Activated CD4-positive, alpha-beta T cell treated with anti-CD3 and anti-CD28 coated beads, Interleukin-2, amount 50 U/mL, for 16 hours (primary cell): Measurements from ENCODE around the gene DIPK2B.

Experiments used
- DNase-seq: peaks from one replicate; pipeline ENCODE4 v3.0.0-alpha.2; 2020

DIPK2B gene, protein sequence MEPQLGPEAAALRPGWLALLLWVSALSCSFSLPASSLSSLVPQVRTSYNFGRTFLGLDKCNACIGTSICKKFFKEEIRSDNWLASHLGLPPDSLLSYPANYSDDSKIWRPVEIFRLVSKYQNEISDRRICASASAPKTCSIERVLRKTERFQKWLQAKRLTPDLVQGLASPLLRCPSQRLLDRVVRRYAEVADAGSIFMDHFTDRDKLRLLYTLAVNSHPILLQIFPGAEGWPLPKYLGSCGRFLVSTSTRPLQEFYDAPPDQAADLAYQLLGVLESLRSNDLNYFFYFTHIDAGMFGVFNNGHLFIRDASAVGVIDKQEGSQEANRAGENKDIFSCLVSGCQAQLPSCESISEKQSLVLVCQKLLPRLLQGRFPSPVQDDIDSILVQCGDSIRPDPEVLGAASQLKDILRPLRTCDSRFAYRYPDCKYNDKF

DNA sequence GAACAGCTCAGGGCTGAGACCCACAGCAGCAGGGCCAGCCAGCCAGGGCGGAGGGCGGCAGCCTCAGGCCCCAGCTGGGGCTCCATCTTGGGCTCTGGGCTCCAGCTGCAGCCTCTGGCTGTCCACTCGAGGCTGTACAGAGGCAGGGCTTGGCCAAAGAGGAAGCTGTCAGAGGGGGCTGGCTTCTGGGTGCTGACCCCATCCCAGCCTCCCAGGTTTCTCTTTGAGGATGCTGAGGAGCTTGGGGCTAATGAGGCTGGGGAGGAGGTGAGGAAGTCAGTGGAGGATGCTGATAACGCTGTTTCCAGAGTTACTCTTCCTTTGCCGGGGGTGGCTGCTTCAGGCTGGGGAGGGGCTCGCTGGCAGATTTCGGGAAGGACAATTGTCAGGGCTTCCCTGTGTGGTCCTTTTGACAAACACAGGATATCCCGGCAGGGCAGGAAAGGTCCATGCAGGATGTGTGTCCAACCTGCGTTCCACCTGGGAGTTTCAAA, at the start of gene DIPK2B:
TSS of gene DIPK2B (minus strand) at position 136 of the 494 bp plus-strand sequence. CDS start at position 86, 50 bp downstream.
- no peak for DNase-seq

DNA sequence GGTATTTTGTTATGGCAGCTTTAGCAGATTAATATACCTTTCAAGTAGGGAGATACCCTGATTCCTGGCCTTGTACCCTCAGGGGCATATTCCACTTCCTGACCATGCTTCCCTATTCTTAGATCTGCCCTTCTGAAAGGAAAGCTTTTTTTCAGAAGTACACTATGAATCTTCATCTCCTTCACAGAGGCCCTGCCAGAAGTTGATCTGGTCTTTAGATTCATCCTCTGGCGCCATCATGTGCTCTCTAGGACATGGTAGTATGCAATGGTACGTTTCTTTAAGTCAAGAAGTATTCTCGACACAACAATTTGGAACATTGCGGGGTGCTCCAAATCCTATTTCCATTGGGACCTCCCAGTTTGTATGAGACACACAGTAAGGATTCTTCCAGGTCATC, 39.6 kb upstream of the DIPK2B start:
- DNase-seq: no peak

DNA sequence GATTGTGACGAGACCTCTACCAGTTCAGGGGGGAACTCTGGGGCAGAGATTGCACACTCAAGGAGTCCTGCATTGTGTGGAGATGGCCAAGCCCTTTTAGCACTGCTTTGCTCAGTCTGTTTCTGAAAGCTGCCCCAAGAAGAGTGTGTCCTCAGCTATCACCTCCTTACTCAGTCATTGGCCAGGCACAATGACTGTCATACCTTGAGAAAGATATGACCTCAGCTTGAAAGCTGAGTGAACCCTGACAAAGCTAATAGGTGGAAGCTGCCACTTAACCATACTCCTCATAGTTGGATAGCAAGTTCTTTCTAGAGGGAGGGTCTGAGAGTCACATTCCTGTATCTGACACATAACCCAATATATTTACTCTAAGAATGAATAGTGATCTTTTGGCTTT, 37.8 kb upstream of the DIPK2B start:
- DNase-seq: no peak

DNA sequence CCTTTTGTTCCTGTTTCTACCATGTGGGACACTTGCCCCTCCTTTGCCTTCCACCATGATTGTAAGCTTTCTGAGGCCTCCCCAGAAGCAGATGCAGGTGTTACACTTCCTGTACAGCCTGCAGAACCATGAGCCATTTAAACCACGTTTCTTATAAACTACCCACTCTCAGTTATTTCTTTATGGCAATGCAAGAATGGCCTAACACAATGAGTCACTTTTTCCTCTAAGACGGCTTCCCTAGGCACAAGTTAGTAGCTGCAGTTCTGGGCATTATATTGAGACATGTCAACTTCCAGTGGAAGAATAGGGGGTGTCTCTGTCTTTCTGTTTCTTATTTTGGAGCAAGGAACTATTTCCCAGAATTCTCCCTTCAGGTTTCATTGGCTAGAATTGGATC, 32.9 kb upstream of the DIPK2B start:
- DNase-seq: no peak

DNA sequence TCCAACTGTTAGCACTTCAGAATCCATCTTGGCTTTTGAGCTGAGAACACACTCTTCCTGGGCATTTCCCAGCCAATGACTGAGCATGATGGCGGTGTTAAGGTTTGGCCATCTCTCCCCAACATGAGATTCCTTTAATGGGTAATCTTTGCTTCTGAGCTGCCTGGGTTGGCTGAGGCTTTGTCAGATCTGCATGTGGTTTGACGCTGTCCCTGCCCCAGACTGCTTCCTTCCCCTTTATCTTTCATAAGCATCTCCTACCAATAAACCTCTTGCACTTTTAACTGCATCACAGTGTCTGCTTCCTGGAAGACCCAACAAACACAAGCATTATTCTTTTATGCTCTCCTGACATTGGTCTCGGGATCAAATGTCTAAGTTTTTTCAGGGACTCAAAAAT, 31.5 kb upstream of the DIPK2B start:
- DNase-seq: no peak

DNA sequence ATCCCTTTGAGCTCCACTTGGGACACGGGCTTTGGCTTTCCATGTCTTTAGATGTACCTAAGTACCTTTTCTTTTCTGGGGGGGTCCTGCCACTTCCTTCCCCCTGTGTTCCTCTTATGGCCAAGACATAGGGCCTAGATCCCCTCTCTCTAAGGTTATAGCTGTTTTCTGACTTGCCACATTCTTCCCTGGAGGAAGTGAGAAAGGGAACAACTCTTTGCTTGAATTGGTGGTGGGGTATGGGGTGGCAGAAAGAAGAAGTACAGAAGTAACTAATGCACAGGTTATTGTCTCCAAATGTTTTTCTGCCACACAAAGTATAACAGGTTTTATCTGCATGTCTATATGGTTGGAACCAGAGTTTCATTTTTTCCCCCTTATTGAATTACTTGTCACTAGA, 29.7 kb upstream of the DIPK2B start:
- no peak for DNase-seq

DNA sequence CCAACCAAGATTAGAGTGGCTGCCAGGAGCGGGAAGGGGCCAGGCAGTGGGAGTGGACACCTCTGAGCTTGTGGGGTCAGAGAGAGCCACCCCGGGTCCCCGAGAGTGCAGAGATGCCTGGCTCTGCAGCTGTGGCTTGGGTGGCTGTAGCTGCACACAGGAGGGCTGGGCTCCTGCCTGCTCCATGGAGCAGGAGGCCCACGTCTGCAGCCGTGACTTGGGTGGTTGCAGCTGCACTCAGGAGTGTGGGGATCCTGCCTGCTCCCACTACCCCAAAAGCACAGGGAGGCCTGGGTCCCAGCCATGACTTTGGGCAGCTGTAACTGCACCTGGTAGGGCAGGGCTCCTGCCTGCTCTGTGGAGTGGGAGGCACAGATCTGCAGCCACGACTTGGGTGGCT, 28.7 kb upstream of the DIPK2B start:
- no peak for DNase-seq

DNA sequence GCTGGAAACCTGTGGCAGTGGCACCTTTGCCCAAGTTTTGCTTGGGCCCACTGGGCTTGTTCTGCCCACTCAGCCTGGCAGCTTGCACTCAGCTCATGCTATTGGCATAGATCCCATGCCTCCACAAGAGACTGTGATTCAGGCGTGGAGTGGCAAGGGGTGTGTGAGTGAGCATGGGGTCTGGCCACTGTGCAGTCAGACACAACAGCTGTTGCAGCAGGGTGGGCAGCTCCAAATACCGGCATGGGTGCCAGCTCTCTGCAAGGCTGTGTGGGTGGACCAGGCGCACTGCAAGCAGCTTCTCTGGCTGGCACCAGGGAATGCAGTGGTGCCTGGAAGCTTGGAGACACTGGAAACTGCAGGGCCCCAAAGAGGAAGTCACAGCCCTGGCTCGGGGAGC, 27.4 kb upstream of the DIPK2B start:
- no peak for DNase-seq

DNA sequence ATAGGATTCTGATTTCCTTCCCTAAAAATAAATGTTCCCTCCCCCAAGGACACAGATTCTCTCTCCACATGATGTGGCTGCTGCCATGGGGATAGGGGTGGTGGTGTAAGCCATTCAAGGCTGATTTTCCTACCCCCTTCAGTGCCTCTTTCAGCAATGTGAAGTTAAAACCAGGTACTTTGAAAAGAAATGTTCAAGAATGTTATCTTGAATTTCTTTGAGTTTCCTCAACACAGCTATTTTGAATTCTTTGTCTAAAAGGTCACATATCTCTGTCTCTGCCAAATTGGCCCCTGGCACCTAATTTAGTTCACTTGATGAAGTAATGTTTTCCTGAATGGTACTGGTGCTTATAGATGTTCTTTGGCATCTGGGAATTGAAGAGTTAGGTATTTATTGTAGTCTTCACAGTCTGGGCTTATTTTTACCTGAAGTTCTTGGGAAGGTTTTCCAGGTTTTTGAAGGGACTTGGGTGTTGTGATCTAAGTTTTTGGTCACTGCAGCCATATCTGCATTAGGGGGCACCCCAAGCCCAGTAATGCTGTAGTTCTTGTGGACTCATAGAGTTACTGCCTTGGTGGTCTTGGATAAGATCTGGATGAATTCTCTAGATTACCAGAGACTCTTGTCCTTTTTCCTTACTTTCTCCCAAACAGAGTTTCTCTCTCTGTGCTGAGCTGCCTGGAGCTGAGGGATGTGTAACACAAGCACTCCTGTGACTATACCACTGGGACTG, 7.6 kb upstream of the DIPK2B start:
- no peak for DNase-seq

DNA sequence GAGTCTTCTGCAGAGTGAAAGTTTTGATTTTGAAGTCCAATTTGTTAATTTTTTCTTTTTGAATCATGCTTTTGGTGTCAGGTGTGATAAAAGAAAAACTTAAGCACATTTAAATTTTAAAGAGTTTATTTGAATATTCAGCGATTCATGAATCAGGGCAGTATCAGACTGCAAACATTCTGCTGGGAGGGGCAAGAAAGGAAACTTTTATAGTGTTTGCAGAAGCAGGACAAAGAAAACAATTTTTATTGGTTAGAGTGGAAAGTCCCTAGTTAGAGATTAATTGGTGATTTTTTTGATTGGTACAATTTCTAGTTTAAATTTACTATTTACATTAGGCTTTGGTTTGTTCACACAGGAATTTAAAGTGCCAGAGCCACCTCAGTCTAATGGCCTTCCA, 1.5 kb upstream of the DIPK2B start:
- no peak for DNase-seq

DNA sequence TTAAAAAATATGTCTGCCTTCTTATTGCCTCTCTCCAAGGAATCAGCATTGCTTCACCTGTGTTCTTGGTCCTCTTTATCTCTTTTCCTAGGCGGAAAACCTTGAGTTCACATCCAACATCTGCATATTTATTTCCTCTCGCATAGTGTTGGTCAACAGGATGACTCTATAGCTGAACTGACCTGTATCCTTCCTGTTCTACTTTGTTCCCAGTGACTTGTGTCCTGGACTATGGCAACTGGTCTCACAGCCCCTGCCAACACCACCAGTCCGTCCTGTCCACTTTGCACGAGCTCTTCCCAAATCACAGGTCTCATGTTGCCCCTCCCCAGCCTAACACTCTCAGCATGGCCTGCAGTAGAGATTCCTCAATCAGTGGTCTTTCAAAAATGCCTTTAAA, 2.0 kb downstream of the DIPK2B start:
- no peak for DNase-seq

DNA sequence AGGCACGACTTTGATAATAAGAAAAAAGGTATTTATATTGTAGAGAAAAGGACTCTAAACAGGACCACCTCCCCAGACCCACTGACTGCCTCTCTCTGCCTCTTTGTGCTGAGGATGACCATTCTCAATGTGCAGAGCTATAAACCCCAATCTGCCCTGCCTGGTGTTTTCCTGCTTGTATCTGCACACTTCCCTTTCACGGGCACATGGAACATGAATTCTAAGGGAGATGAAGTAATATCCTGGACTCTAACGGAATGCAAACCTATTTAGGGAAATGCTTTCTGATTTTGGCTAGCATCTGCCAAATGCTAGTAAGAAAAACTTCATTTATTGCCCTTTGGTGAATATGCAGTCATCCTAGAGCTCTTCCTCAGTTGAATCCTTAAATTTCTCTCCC, 2.4 kb downstream of the DIPK2B start:
- no peak for DNase-seq

DNA sequence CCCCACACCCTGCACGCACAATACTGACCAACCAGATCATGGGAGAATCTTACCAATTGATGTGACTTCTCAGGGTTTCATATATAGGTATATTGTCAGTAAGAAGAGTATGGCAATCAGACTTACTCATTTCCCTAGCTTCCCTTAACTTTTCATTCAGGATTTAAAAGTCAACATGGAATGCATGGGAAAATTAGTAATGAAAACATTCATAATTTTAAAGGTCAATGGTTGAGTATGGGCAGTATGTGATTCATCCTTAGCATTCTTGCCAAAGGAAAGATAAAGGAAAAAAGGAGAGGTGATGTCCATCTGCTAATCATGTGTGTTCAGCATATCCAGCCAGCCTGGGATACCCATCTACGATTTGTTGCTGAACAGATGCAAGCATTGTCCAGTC, 4.0 kb downstream of the DIPK2B start:
- DNase-seq: no peak

DNA sequence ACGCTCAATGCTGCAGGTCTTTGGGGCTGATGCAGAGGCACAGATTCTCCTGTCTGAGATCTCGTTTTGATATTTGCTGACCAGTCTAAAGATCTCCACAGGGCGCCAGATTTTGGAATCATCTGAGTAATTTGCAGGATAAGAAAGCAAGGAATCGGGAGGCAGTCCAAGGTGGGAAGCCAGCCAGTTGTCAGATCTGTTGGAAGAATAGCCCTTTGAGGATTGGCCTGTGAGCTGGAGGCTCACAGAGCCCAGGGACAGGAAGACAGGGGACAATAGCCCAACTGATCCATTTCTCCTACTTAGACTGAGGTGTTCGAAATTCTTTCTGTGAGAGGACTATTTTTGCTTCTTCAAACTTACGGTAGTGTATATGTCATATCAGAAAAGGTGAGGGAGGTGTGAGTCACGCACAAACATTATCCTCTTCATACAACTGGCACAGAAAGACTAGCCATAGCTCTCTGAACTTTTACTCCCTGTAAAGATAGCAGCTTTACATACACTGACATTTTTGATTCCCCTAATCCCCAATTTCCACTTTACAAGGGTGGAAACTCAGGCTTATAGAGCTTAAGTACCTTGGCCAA, 8.8 kb downstream of the DIPK2B start:
- no peak for DNase-seq

DNA sequence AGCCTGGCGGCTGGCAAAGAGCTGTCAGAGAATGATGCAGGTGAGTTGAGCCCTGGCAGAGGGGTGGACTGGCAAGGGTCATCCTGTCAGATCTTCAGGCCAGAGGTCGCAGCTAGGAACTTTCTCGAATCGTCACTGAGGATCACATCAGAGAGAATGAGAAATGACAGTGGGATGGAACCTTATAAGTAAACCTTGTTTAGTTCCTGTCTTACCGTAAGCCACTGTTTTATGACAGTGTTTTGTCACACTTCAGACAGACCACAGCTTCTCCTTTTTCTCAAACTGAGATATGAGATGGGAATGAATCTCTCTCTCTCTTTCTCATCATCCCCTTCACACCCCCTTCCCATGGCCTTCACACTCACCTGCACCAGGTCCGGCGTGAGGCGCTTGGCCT, 9.3 kb downstream of the DIPK2B start:
- DNase-seq: peak; percentile 6

DNA sequence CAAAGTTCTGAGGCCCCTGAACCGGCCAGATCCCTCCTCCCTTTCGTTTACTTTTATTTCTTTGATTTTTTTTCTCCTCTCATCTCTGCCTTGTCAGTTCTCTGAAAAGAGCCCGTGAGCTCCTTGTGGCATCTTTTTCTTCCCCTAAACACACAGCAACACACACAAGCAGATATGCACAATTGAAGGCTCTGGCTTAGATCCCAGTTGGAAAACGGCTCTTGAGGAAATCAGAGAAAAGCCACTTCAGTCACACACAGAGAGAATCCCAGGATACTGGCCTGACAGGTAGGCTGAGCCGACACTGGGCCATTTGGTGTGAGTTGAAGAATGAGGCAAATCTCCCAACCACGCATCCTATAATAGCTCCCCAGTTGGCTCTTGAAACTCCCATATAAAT, 12.9 kb downstream of the DIPK2B start:
- DNase-seq: no peak

DNA sequence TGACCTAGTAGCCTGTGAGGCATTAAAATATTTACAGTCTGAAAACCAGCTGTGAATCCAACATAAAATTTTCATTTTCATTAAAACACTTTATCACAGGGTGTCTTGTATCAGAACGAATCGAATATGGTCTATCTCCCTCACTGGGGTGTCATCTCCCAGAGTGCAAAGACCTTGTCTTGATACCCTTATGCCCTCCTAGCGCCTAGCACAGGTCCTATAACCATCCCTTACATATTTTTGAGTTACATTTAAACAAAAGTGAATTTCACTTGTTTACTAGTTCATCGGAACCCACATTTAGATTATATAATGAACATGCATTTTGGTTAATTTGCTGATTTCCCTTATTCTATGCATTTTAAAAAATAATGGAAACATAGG, 14.0 kb downstream of the DIPK2B start:
- no peak for DNase-seq

DNA sequence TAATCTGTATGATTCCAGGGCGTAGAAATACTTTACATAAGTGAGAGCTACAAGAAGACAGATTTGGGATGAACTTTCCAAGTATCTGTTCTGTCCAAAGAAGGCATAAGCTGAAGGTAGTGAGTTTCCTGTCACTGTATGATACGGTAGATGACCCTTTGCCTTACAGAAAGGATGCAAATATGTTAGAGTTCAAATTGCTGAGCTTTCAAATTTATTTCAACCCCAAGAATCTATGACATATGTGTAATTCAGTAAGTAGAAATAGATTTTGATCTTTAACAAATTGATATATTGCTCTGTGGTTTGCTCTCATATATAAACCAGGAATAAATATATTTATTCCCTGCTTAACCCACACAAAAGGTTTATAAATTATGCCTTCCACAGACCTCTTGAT, 16.5 kb downstream of the DIPK2B start:
- no peak for DNase-seq

DNA sequence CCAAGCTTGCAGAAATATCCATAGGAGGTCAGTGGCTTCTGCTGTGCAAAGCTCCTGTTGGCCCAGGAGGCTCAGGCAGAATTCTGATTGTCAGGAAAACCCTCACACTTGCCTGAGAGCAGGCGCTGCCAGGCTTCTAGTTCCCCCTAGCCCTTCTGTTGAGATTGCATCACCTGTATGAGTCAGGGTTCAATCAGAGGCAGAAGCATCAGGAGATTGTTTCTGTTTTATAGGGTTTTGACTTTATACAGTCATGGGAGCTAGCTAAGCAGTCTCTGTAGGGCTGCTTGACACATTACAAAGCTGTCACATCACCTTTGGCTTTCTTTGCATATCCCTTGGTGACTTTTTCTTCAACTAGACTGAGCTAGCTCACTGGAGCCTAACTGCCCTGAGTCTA, 27.8 kb downstream of the DIPK2B start:
- DNase-seq: peak; percentile 4

DNA sequence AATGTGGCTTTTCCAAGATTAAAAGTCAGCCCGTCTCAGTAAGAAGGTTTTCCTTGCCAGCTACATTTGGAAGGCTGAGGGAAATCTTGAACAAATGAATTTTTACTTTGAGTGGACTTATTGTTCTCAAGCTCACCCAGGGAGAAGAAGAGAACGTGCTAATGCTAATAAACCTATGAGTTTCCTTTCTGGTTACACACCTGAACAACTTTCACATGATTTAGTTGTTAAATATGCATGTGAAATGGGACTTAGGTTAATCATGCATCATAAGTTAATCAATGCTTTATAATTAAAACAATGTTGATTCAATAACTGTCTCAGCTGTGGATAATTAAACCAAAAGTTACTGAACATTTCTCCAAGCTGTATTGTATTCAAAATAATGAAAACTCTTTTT, 33.9 kb downstream of the DIPK2B start:
- no peak for DNase-seq

DNA sequence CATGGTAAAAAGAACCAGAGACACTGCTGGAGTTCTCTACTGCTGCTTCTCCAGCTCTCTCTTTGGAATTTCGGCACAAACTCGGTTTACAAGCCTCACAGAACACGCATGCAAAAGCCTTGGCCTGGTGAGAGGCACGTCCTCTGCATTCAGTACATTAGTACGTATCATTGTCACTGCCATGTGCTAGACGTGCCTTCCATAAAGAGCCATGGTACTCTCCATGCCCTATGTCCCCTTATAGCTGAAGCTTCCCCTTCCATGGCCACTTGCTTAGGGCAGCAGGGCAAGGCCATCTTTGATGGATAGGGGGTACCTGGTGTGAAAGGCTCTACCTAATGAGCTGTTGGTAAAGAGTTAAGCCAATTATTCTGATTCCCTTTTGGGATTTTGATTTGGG, 35.0 kb downstream of the DIPK2B start:
- DNase-seq: no peak

DNA sequence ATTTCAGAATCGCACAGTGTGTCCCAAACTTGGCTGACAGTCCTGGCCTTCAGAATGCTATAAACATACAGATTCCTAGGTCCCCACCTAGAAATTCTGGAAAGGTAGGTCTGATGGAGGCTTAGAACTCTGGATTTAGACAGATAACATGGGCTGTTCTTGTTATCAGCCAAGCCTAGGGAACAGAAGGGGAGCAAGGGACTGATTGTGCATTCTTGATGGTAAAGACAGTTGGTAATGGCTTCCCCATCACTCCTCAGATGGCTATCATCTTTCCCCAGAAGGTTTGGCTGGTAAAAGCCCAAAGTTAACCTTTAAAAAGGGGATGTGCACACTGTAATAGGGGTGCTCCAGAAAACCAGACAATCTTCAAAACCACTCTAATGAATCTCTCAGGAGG, 35.7 kb downstream of the DIPK2B start:
- DNase-seq: no peak

DNA sequence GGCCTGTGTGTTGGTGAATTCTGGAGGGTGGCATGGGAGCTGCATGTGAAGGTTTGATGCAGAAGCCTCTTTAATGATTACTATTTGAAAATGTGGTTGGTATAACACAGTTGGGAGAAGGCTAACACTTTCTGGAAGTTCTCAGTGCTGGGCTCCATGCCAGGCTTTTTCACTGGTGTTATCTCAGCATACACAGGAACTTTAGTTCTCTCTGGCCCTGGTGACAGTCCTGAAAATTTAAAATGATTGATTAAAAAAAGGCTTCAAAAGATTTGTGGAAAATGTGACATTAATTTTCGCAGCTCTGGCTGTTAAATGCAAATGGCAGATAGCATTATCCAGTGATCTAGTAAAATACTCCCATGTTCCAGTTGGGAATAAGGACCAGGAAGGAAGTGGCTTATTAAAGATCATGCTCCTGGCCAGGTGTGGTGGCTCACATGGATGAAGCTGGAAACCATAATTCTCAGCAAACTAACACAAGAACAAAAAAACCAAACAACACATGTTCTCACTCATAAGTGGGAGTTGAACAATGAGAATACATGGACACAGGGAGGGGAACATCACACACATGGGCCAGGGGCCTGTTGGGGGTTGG, 36.6 kb downstream of the DIPK2B start:
- DNase-seq: no peak

DNA sequence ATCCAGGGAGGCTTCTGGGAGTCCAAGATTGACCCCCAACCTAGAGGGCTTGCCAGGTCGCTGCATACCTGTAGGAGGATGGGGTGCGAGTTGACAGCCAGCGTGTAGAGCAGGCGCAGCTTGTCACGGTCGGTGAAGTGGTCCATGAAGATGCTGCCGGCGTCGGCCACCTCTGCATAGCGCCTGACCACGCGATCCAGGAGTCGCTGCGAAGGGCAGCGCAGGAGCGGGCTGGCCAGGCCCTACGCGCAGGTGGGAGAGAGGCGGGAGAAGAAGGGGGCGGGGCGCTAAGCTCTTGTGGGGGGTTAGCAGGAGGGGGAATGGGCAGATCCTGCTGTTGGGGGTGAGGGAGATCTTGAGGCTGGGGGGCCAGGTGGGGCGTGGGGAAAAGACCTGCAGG, 43.0 kb downstream of the DIPK2B start:
- no peak for DNase-seq
